OCI-LY3 (cell line): ENCODE measurements around the gene RASA2.

Experiments used
- H2AFZ ChIP-seq: fragments of 200-600, 300-600 bp; shearing (Covaris generic); 2 replicates; pipeline ENCODE4 v1.6.0; 2014; ENCODE audit warnings: antibody characterized with exemption, low read depth, low read length
- H3K27ac ChIP-seq: fragments of 200-600, 300-600 bp; sonication (generic); 2 replicates; pipeline ENCODE4 v1.5.1; 2014; ENCODE audit warnings: mild to moderate bottlenecking, low read length, moderate library complexity, mixed read lengths
- H3K27me3 ChIP-seq: fragments of 200-600, 300-600 bp; sonication (generic); 2 replicates; pipeline ENCODE4 v1.6.1; 2014; ENCODE audit warnings: low read depth, low read length, mixed read lengths
- H3K36me3 ChIP-seq: fragments of 200-600, 300-600 bp; sonication (generic); replicated peaks from 2 replicates; pipeline ENCODE3; 2014; ENCODE audit warnings: low read depth, low read length, mixed read lengths
- H3K4me1 ChIP-seq: fragments of 300-600, 200-600 bp; sonication (generic); 2 replicates; pipeline ENCODE4 v1.6.1; 2014; ENCODE audit warnings: low read length, mixed read lengths
- H3K4me2 ChIP-seq: fragments of 200-600, 300-600 bp; sonication (generic); 2 replicates; pipeline ENCODE4 v1.6.1; 2014; ENCODE audit warnings: low read length, mixed read lengths
- H3K4me3 ChIP-seq: fragments of 300-600, 200-600 bp; sonication (generic); 2 replicates; pipeline ENCODE4 v1.5.1; 2014; ENCODE audit warnings: antibody characterized with exemption, mild to moderate bottlenecking, low read length, moderate library complexity
- H3K79me2 ChIP-seq: fragments of 300-600, 200-600 bp; shearing (Covaris generic); 2 replicates; pipeline ENCODE4 v1.6.1; 2014; ENCODE audit warnings: mild to moderate bottlenecking, low read length, mixed read lengths
- H3K9ac ChIP-seq: fragments of 300-600, 200-600 bp; shearing (Covaris generic); 2 replicates; pipeline ENCODE4 v1.6.0; 2014; ENCODE audit warnings: mild to moderate bottlenecking, low read length, moderate library complexity
- H3K9me3 ChIP-seq: fragments of 200-600, 300-600 bp; shearing (Covaris generic); 2 replicates; pipeline ENCODE4 v1.6.1; 2014; ENCODE audit warnings: low read length, mixed read lengths; ENCODE audit not compliant: insufficient read depth
- H4K20me1 ChIP-seq: fragments of 200-600, 300-600 bp; sonication (generic); 2 replicates; pipeline ENCODE4 v1.6.1; 2016; ENCODE audit warnings: low read length, mixed read lengths; ENCODE audit not compliant: insufficient read depth
- CTCF ChIP-seq: fragments of 200-600, 300-600 bp; sonication (generic); IDR thresholded peaks from 2 replicates; pipeline ENCODE4 v1.5.1; 2014; ENCODE audit warnings: antibody characterized with exemption, low read length, low read depth
- EZH2phosphoT487 ChIP-seq: fragments of 200-600 bp; shearing (Covaris generic); IDR thresholded peaks from 2 replicates; pipeline ENCODE4 v1.6.1; 2018; ENCODE audit warnings: antibody characterized with exemption, mixed run types, low read depth

RASA2 gene

GRCh38 chr3:141650783-141651182 is 164.0 kb downstream of the RASA2 start:
- no peak overlapping the region for H3K9ac ChIP-seq
- no peak overlapping the region for H2AFZ ChIP-seq
- no peaks in the 10 kb centered on the region for H4K20me1 ChIP-seq
- H3K4me1 ChIP-seq, result no peaks in the 10 kb centered on the region
- H3K36me3 ChIP-seq, result no peaks in the 10 kb centered on the region
- H3K4me3 ChIP-seq, result no peak overlapping the region
- no peaks in the 10 kb centered on the region for H3K27me3 ChIP-seq
- no peak overlapping the region for H3K4me2 ChIP-seq
- no peaks in the 10 kb centered on the region for H3K9me3 ChIP-seq
- TF ChIP-seq CTCF (no peak), EZH2phosphoT487 (no peak)
- H3K79me2 ChIP-seq, result no peaks in the 10 kb centered on the region
- H3K27ac ChIP-seq, result no peak overlapping the region

- H4K20me1 ChIP-seq, result no peaks in the 10 kb centered on the region
- peaks cover 2% of the 10 kb centered on the region; the same call in 1 of the 2 replicates for H3K9me3 ChIP-seq
- no peaks in the 10 kb centered on the region for H3K79me2 ChIP-seq
- H3K4me1 ChIP-seq, result no peaks in the 10 kb centered on the region
- TF ChIP-seq CTCF (no peak), EZH2phosphoT487 (no peak)
- H3K27ac ChIP-seq, result no peak overlapping the region
- no peaks in the 10 kb centered on the region for H3K27me3 ChIP-seq
- no peak overlapping the region for H3K4me2 ChIP-seq
- H2AFZ ChIP-seq, result no peak overlapping the region
- H3K9ac ChIP-seq, result no peak overlapping the region
- no peak overlapping the region for H3K4me3 ChIP-seq
- no peaks in the 10 kb centered on the region for H3K36me3 ChIP-seq
Observed at GRCh38 chr3:141651409-141651808, 164.6 kb downstream of the RASA2 start.

- Histone ChIP-seq H3K36me3 (no peaks in the 10 kb centered on the region), H3K27me3 (no peaks in the 10 kb centered on the region), H3K27ac (no peak overlapping the region), H2AFZ (no peak overlapping the region), H4K20me1 (no peaks in the 10 kb centered on the region), H3K9ac (no peak overlapping the region), H3K4me2 (no peak overlapping the region), H3K79me2 (no peaks in the 10 kb centered on the region), H3K9me3 (peaks cover 8% of the 10 kb centered on the region; the same call in 1 of the 2 replicates), H3K4me3 (no peak overlapping the region), H3K4me1 (no peaks in the 10 kb centered on the region)
- TF ChIP-seq CTCF (no peak), EZH2phosphoT487 (no peak)
Observed at GRCh38 chr3:141652349-141652748, 165.5 kb downstream of the RASA2 start.

- Histone ChIP-seq H3K27me3 (no peaks in the 10 kb centered on the region), H3K27ac (no peak overlapping the region), H3K4me1 (no peaks in the 10 kb centered on the region), H3K9me3 (peaks cover 11% of the 10 kb centered on the region; the same call in 1 of the 2 replicates), H4K20me1 (no peaks in the 10 kb centered on the region), H2AFZ (no peak overlapping the region), H3K4me3 (no peak overlapping the region), H3K9ac (no peak overlapping the region), H3K4me2 (no peak overlapping the region), H3K36me3 (no peaks in the 10 kb centered on the region), H3K79me2 (no peaks in the 10 kb centered on the region)
- no peak for TF ChIP-seq EZH2phosphoT487
Observed at GRCh38 chr3:141653847-141654246, 167.0 kb downstream of the RASA2 start.

- Histone ChIP-seq H3K4me3 (no peak overlapping the region), H3K27ac (no peak overlapping the region), H3K9me3 (peaks cover 11% of the 10 kb centered on the region; the same call in 1 of the 2 replicates), H3K79me2 (no peaks in the 10 kb centered on the region), H2AFZ (no peak overlapping the region), H3K27me3 (no peaks in the 10 kb centered on the region), H3K36me3 (no peaks in the 10 kb centered on the region), H4K20me1 (no peaks in the 10 kb centered on the region), H3K4me2 (no peak overlapping the region), H3K4me1 (no peaks in the 10 kb centered on the region), H3K9ac (no peak overlapping the region)
- TF ChIP-seq CTCF (no peak), EZH2phosphoT487 (no peak)
Observed at GRCh38 chr3:141655801-141656200, 169.0 kb downstream of the RASA2 start.
